Left ventricle myocardium inferior (tissue), 1 donor: ENCODE data around the gene MYH8. TPM values are rescaled to one million over a fixed set of nuclear protein-coding genes. Genes with fewer than 3 reads are reported as not detected.
A peak's percentile ranks its signal among the peaks of the same experiment; 100 is the strongest.

ENCODE experiments used
- DNase-seq: peaks from one replicate; pipeline ENCODE4 v3.0.0-alpha.2; 2020
- H3K27ac ChIP-seq: fragments of 200-600 bp; replicated peaks from 2 replicates; pipeline ENCODE4 v1.8.0; 2021
- H3K27me3 ChIP-seq: fragments of 200-600 bp; 2 replicates; pipeline ENCODE4 v1.8.0; 2021; ENCODE audit warnings: low read depth
- H3K36me3 ChIP-seq: fragments of 200-600 bp; 2 replicates; pipeline ENCODE4 v1.8.0; 2021
- H3K4me1 ChIP-seq: fragments of 200-600 bp; 2 replicates; pipeline ENCODE4 v1.8.0; 2021
- H3K4me3 ChIP-seq: fragments of 200-600 bp; 2 replicates; pipeline ENCODE4 v1.8.0; 2021; ENCODE audit warnings: mild to moderate bottlenecking, moderate library complexity
- H3K9me3 ChIP-seq: fragments of 200-600 bp; replicated peaks from 2 replicates; pipeline ENCODE4 v1.8.0; 2021
- intact Hi-C: fragments of 100-400 bp; cut with micrococcal nuclease; formaldehyde crosslinking; loops from one replicate; pipeline ENCODE4 v1.11.0; 2022
- total RNA-seq: library from RNA; stranded (reverse); fragmentation: NEBNext Ultra II Directional; extraction: Animal tissue kit (Norgen Biotek cat#: 25700); gene quantifications from one replicate; pipeline ENCODE4 v1.2.1, GENCODE V29; 2021
- TF ChIP-seq, protein P1 (sequence below): fragments of 200-600 bp; IDR thresholded peaks from 2 replicates; pipeline ENCODE4 v1.8.0; 2021; ENCODE audit warnings: antibody characterized with exemption, mild to moderate bottlenecking, borderline replicate concordance
- donor health status: DM: no; HTN: yes; CAD: no; lungs with severe emphysema.

The MYH8 gene
- total RNA-seq, 1 donor from 2014 or later: not detected

DNA sequence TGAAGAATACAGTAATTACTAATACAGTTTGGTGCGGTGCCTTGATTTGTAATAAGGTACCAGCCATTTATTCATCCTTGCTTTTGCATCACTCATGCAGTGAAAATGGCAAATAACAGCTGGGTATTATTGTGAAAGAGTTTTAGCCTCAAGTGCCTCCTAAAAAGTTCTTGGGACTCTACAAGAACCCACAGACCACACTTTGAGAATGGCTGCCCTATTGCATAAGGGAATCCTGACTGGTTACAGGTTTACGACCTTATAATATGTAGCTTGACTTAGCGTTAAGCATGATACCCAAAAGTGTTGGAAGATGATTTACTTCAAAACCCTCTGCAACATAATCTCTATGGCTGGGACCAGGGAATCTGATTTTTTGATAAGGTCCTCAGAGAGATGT lies 53.2 kb downstream of the MYH8 start:
- intact Hi-C loops: no loop called here
- Histone ChIP-seq H3K4me3 (no peak overlapping the region), H3K4me1 (no peaks in the 10 kb centered on the region), H3K27ac (no peak overlapping the region), H3K27me3 (peaks cover 4% of the 10 kb centered on the region), H3K36me3 (no peaks in the 10 kb centered on the region), H3K9me3 (no peaks in the 10 kb centered on the region)
- TF ChIP-seq, protein P1, sequence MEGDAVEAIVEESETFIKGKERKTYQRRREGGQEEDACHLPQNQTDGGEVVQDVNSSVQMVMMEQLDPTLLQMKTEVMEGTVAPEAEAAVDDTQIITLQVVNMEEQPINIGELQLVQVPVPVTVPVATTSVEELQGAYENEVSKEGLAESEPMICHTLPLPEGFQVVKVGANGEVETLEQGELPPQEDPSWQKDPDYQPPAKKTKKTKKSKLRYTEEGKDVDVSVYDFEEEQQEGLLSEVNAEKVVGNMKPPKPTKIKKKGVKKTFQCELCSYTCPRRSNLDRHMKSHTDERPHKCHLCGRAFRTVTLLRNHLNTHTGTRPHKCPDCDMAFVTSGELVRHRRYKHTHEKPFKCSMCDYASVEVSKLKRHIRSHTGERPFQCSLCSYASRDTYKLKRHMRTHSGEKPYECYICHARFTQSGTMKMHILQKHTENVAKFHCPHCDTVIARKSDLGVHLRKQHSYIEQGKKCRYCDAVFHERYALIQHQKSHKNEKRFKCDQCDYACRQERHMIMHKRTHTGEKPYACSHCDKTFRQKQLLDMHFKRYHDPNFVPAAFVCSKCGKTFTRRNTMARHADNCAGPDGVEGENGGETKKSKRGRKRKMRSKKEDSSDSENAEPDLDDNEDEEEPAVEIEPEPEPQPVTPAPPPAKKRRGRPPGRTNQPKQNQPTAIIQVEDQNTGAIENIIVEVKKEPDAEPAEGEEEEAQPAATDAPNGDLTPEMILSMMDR: no peak
- no peak for DNase-seq

DNA sequence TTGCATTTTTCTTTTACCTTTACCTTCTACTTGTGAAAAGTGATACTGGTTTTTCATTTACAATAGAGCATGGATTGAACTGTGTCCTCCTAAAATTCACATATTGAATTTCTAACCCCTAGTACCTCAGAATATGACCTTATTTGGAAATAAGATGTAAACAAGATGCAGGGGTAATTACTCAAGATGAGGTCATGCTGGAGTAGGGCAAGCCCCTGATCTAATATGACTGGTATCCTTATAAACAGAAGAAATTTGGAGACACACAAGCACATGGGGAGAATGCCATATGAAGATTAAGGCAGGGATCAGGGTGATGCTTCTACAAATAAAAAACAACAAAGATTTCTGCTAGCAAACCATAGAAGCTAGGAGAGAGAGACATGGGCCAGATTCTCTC lies 61.2 kb downstream of the MYH8 start:
- H3K9me3 ChIP-seq: no peaks in the 10 kb centered on the region
- H3K36me3 ChIP-seq: no peaks in the 10 kb centered on the region
- no peak overlapping the region for H3K27ac ChIP-seq
- no peak for DNase-seq
- intact Hi-C loops: no loop called here
- TF ChIP-seq, protein P1: no peak
- H3K4me1 ChIP-seq: no peaks in the 10 kb centered on the region
- no peak overlapping the region for H3K4me3 ChIP-seq
- H3K27me3 ChIP-seq: peaks cover 32% of the 10 kb centered on the region

DNA sequence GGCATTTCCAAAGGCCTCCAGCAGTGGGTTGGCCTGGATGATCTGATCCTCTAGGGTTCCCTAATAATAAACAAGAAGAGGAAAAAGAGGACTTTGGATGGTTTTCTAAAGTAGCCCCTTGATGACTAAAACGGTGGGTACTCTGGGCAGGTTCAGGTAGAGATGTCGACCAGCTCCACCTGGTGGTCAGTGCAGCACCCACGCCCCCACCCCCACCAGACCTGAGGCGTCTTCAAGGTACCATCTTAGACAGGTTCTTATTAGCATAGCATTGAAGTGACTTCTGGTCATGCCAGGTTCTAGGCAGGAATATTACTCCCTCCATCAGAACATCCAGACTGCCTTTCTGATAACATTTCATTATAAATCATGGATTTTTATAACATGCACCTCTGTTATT lies 64.0 kb downstream of the MYH8 start:
- H3K4me3 ChIP-seq: no peak overlapping the region
- peaks cover 29% of the 10 kb centered on the region for H3K27me3 ChIP-seq
- no peak overlapping the region for H3K27ac ChIP-seq
- intact Hi-C loops: no loop called here
- no peaks in the 10 kb centered on the region for H3K36me3 ChIP-seq
- TF ChIP-seq, protein P1: peak; percentile 57
- DNase-seq: no peak
- H3K4me1 ChIP-seq: no peaks in the 10 kb centered on the region
- H3K9me3 ChIP-seq: no peaks in the 10 kb centered on the region

DNA sequence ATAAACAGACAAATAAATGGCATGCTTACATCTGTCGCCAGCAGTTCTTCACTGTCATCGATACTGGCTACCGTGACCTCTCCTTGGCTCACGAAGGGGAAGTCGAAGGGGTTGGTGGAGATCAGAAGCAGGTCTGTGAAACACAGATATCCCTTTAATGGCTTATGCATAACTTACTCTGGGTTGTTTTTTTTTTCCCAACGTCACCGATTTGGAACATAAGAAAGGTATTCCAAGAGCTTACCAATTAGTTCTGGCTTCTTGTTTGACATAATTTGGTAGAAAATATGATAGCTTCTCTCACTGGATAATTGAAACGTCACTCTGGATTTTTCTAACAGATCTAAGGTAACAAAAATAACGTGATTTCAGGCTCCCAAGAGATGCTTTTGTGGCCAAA lies 67.1 kb downstream of the MYH8 start:
- TF ChIP-seq, protein P1: no peak
- no peaks in the 10 kb centered on the region for H3K36me3 ChIP-seq
- no peaks in the 10 kb centered on the region for H3K9me3 ChIP-seq
- no peak for DNase-seq
- intact Hi-C loops: no loop called here
- peaks cover 11% of the 10 kb centered on the region for H3K27me3 ChIP-seq
- H3K27ac ChIP-seq: no peak overlapping the region
- no peaks in the 10 kb centered on the region for H3K4me1 ChIP-seq
- no peak overlapping the region for H3K4me3 ChIP-seq

DNA sequence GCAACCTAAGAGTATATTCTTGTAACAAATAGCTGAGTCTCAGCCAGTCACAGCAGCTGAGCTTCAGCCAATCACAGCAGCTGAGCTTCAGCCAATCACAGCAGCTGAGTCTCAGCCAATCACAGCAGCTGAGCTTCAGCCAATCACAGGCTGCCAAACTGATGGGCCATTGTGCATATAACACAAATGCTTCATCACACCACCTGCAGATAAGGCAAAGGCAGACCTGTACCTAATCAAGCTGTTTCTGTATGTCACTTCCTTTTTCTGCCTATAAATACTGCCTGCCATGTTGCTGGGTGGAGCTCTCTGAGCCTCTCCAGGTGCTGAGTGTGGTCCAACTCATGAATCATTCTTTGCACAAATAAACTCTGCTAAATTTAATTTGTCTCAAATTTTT lies 68.9 kb downstream of the MYH8 start:
- Histone ChIP-seq H3K36me3 (no peaks in the 10 kb centered on the region), H3K27me3 (peaks cover 3% of the 10 kb centered on the region), H3K4me1 (no peaks in the 10 kb centered on the region), H3K9me3 (no peaks in the 10 kb centered on the region), H3K27ac (no peak overlapping the region), H3K4me3 (no peak overlapping the region)
- TF ChIP-seq, protein P1: no peak
- intact Hi-C loops: no loop called here
- no peak for DNase-seq

DNA sequence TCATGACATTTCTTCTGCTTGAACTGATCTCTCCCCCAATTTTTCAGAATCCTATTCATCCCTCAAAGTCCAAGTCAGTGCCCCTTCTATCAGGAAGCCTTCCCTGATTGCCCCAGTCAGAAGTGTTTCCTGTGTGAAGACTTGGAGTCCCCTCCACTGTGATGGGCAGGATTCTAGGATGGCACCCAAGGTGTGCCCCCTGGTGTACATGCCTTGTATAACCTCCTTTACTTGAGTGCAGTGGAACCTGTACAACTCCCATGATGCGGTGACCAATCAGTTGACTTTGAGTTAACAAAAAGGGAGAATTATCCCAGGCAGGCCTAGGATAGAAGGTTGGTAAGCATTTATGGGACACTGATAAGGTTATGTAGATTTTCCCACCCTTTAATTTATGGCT lies 72.3 kb downstream of the MYH8 start:
- Histone ChIP-seq H3K36me3 (no peaks in the 10 kb centered on the region), H3K4me3 (no peak overlapping the region), H3K27me3 (no peaks in the 10 kb centered on the region), H3K9me3 (no peaks in the 10 kb centered on the region), H3K4me1 (no peaks in the 10 kb centered on the region), H3K27ac (no peak overlapping the region)
- intact Hi-C loops: no loop called here
- DNase-seq: no peak
- TF ChIP-seq, protein P1: no peak
